Dermis blood vessel endothelial cell (primary cell): Measurements from ENCODE around the gene SMAD2. TPM values are rescaled to one million over a fixed set of nuclear protein-coding genes. Genes with fewer than 3 reads are reported as not detected.
A peak's percentile ranks its signal among the peaks of the same experiment; 100 is the strongest.
"Not testable (repeated sequence)": the region's sequence is repeated elsewhere in the genome, so short reads cannot be mapped to it uniquely, and the experiment has no call there.

Experiments used
- DNase-seq: peaks from one replicate; pipeline ENCODE4 v3.0.0; 2010
- total RNA-seq: library from RNA; depleted of rRNA; stranded (reverse); fragments of >200 nt; gene quantifications from 2 replicates; pipeline ENCODE4 v1.2.3, GENCODE V29; 2014

SMAD2 gene
- total RNA-seq, 1 donor from 2014 or later: 118 TPM

DNA sequence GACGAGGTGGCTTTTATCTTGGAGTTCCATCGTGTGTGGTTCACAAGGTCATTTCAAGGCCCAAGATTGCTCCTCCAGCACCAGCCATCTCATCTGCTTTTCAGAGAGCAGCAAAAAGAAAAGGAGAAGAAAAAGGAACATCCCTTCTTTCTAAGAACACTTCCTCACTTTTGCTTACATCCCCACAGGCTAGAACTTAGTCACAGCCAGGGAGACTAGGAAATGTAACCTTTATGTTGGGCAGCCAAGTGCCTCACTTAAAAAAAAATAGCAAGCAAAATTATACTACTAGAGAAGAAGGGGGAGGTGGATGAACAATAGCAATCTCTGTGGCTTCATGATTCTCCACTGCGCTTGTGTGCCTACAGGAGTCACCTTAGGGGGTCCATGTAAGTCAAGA lies 141.8 kb downstream of the SMAD2 start:
- DNase-seq: no peak

DNA sequence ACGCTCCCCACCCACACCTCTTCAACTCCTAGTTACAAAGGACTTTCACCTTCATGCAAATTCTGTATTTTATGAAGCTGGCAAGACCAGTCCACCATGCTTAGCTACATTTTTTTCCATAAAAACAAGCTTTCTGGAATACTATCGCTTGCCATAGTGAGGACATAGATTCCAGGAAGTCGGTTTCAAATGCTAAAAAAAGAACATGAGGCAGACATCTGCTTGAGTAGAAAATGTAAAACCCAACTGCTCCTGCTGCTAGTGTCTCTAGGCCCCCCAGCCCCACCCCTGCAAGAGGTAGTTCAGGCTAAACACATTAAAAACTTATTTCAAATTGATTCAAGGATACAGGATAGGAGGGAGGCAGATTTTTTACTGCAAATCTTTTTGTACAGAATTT lies 148.9 kb downstream of the SMAD2 start:
- DNase-seq: no peak

DNA sequence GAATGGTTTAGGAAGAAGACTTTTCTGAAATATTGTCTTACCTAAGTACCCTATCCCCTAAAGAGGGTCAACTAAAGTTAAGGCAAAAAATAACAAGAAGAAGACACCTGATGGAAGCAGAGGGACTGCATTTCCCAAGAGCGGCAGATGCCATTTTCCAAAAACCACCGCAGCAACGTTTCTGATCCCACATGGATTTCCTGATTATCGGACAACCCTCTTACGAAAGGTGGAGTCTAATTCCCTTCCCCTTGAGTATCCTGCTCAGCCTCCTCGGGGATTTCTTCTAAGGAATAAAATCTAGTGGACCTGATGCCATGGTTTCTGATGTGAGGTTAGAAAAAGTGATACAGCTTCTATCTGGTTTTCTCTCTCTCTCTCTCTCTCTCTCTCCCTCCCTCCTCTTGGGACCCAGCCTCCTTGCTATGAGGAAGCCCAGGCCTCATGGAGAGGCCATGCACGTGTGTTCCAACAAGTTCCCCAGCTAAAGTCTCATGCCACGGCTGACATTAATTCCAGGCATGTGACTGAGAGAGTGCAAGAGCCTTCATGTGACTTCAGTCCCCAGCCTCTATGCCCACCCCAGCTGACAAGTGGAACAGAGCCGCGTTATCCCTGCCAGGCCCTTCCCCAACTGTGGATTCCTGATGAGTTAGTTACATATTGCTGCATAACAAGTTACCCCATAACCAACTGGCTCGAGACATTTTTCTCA lies 150.3 kb downstream of the SMAD2 start:
- no peak for DNase-seq

DNA sequence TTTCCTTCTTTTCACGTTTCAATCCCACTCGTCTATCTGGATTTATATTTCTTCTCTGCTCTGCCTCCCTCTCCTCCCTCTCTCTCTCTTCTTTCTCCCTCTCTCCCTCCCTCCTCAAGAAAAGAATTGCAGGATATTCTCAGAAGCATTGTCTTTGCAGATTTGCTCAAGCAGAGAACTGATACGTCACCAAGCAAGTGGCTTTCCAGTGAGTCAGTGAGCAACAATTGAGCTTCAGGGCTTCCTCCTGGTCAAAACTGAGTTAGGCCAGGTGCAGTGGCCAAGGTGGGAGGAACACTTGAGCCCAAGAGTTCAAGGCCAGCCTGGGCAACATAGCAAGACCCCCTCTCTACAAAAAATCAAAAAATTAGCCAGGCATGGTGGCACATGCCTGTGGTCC lies 151.1 kb downstream of the SMAD2 start:
- DNase-seq: no peak

DNA sequence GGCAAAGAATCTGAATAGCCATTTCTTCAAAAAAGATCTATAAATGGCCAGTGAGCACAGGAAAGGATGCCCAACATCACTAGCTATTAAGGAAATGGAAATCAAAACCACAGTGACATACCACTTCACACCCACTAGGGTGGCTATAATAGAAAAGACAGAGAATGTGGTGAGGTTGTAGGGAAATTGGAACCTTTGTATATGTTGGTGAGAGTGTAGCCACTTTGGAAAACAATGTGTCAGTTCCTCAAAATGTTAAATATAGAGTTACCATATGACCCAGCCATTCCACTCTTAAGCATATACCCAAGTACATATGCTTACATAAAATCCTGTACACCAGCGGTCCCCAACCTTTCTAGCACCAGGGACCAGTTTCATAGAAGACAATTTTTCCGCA lies 152.8 kb downstream of the SMAD2 start:
- no peak for DNase-seq

DNA sequence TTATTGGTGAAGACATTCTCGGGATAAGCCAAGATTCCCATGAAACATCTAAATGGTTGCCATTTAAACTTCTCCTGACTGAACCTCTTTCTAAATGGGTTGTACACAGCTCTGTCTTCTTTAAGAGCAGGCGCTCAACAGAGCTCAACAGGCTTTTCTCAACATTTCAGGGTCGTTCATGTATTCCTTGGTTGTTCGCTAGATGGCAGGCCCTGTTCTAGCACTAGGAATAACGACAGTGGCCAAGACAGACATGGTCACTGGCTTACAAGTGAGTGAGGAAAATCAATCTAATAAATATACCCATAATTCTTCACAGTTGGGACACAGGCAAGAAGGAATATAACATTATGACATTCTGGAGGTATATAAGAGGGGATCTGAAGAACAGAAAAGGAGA lies 154.5 kb downstream of the SMAD2 start:
- DNase-seq: peak; percentile 53

DNA sequence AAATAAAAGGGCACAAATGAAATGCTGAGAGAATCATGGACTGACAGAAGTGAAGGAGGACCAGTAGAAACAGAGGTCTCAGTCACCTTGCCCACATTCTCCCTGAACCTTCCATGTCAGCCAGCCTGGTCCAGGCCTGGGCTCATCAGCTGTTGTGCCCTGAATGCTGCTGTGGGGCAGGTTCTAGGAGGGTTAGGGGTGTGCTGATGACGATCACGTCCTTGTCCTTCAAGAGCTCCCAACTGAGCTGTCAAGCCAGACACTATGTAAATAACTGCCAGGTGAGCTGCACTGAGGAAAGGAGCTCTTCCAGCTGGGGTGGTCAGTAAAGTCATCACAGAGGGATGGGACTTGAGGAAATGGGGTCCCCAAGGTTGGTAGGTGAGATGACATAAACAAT lies 156.5 kb downstream of the SMAD2 start:
- no peak for DNase-seq

DNA sequence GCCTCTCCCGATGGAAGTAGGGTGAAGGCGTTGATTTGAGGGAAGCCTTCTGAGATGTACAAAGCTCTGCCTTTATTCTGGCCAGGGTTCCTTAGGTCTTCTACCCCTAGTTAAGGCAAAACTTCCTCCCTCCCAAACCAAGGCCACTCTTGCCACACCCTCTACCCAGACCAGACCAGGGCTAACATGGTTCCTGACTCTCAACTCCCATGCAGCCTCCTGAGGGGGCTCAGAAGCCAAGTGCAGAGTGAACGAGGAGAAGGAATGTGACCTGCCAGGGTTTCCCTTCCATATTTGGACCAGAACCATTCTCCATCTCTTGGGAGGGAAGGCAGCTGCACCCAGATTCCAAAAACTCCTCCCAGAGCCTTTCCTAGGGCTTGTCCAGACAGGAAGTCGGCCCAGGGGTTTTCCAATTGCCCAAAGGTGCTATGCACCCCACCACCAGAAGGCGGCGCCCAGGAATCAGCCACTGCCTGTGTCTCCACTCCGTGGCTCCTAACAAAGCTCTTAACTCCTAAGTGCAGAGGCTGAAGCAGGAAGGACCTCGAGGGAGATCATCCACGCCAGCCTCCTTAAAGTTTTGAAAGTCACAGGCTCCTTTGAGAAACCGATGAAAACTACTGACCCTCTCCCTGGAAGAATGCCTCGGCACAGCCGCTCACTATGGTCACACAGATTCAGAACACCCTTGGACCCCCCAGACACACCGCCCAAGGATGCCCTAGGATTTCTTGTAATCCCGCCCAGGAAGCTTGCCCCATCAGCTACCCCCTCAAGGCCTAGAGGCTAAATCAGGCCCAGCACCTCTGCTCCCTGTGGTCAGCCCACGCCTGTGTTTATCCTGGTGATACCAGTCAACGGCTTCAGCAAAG lies 157.8 kb downstream of the SMAD2 start:
- peak; percentile 83 for DNase-seq

DNA sequence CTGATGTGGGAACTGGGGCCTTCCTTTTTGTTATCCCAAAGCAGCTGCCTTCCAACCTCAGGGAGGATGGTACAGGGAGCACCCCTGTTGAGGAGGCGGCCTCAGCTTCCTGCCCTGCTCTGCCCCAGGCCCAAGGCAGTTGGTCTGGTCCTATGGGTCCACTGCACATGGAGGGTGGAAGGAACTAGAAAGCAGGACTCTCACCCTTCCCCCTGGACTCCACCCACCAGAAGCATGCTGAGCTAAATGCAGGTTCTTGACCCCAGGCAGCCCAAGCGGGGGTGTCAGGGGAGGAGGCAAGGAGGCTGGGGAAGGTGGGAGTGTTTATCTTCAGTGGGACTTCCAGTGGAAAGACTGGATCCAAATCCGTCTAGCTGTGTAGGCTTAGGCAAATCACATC lies 158.5 kb downstream of the SMAD2 start:
- DNase-seq: no peak

DNA sequence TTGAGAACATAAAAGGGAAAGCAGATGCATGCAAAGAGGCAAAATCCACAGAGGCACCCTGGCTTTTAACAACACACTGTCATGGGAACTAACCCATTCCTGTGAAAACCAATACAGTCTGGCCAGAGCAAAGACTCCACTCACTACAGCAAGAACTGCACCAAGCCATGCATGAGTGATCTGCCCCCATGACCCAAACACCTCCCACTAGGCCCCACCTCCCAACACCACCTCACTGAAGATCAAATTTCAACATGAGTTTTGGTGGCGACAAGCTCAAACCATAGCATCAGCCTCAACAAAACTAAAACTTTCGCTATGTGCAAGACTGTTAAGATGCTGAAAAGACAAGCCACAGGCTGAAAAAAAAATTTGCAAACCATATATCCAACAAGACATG lies 162.8 kb downstream of the SMAD2 start:
- DNase-seq: no peak

DNA sequence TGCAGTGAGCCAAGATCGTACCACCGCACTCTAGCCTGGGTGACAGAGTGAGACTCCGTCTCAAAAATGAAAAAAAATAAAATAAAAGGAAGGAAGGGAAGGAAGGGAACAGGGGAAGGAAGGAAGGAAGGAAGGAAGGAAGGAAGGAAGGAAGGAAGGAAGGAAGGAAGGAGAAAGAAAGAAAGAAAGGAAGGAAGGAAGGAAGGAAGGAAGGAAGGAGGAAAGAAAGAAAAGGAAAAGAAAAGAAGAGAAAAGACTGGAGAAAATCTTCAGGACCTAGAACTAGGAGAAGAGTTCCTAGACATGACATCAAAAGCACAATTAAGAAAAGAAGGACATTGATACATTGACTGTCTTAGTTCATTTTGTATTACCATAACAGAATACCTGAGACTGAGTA lies 163.3 kb downstream of the SMAD2 start:
- DNase-seq: not testable (repeated sequence)
